Sigmoid colon (tissue), 3 donors: ENCODE results near the gene PRUNE2.

Source experiments
- POLR2A ChIP-seq, 2 donors: fragments of 450-650 bp; IDR thresholded peaks; one replicate each; pipeline ENCODE4 v1.6.1; 2016; ENCODE audit warnings: antibody characterized with exemption in 2 of 2, mild to moderate bottlenecking in 2 of 2, moderate library complexity in 2 of 2
- TF ChIP-seq, protein P1 (sequence below), 4 experiments: fragments of 450-650 bp in 3 of 4; fragments of 200-600 bp in 1 of 4; IDR thresholded peaks; one replicate each; pipeline ENCODE4 v1.5.1; 2016 to 2019; ENCODE audit warnings: antibody characterized with exemption in 4 of 4, mild to moderate bottlenecking in 3 of 4, moderate library complexity in 2 of 4

DNA sequence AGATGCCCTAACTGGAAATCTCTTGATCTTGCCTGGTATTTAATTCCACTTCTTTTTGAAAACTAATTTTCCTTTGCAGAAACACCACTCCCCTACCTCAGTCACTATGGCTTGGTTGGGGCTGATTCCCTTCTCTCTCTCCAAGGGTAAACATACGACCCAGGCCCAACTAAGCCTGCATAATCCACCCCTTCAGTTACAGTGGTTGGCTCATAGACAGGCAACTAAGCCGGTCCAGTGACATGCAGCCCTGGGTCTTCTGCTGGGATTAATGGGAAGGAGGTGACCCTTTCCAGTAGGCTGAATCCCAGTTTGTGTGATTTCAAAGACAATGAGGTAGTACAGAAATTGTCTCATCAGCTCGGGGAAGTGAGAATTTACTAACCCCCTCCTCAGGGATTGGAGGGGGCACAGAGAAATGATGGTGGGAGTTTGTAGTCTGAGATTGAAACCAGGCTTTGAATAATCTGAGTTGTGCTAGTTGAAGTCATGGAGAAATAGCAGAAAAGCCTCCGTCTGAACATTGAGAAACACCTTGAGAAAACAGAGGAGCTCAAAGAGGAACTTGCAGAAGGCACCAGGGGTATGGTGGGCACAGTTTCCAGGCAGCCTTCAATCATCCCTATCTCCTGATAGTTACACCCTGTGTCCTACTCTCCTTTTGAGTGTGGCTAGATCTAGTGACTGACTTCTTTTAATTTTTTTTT lies 298.0 kb downstream of the PRUNE2 start:
- no peak for TF ChIP-seq POLR2A (IDR thresholded peaks at IDR 0.05)
- TF ChIP-seq, protein P1, sequence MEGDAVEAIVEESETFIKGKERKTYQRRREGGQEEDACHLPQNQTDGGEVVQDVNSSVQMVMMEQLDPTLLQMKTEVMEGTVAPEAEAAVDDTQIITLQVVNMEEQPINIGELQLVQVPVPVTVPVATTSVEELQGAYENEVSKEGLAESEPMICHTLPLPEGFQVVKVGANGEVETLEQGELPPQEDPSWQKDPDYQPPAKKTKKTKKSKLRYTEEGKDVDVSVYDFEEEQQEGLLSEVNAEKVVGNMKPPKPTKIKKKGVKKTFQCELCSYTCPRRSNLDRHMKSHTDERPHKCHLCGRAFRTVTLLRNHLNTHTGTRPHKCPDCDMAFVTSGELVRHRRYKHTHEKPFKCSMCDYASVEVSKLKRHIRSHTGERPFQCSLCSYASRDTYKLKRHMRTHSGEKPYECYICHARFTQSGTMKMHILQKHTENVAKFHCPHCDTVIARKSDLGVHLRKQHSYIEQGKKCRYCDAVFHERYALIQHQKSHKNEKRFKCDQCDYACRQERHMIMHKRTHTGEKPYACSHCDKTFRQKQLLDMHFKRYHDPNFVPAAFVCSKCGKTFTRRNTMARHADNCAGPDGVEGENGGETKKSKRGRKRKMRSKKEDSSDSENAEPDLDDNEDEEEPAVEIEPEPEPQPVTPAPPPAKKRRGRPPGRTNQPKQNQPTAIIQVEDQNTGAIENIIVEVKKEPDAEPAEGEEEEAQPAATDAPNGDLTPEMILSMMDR (IDR thresholded peaks at IDR 0.05): no peak
